SJCRH30 (cell line): ENCODE measurements around the gene RAI1. TPM values are rescaled to one million over a fixed set of nuclear protein-coding genes. Genes with fewer than 3 reads are reported as not detected.
A peak's percentile ranks its signal among the peaks of the same experiment; 100 is the strongest.

Experiments
- DNase-seq, 2 experiments: peaks; one replicate each; pipeline ENCODE4 v3.0.0-alpha.2; 2015 to 2020
- H3K27ac ChIP-seq: fragments of 250-450 bp; sonication (Bioruptor Pico); 2 replicates; pipeline ENCODE4 v1.5.1; 2020; ENCODE audit warnings: mild to moderate bottlenecking, moderate library complexity
- H3K27me3 ChIP-seq: fragments of 250-450 bp; sonication (Bioruptor Pico); 2 replicates; pipeline ENCODE4 v1.5.1; 2020; ENCODE audit warnings: mild to moderate bottlenecking, moderate library complexity
- H3K36me3 ChIP-seq: fragments of 250-450 bp; sonication (Bioruptor Pico); 2 replicates; pipeline ENCODE4 v1.5.1; 2020; ENCODE audit warnings: mild to moderate bottlenecking, moderate library complexity
- H3K4me1 ChIP-seq: fragments of 250-450 bp; sonication (Bioruptor Pico); 2 replicates; pipeline ENCODE4 v1.5.1; 2020; ENCODE audit warnings: mild to moderate bottlenecking, moderate library complexity
- H3K4me3 ChIP-seq: fragments of 250-450 bp; sonication (Bioruptor Pico); 2 replicates; pipeline ENCODE4 v1.5.1; 2020; ENCODE audit warnings: mild to moderate bottlenecking, moderate library complexity
- H3K9me3 ChIP-seq: fragments of 250-450 bp; sonication (Bioruptor Pico); replicated peaks from 2 replicates; pipeline ENCODE4 v1.5.1; 2020; ENCODE audit warnings: mild to moderate bottlenecking, moderate library complexity
- total RNA-seq: library from RNA; depleted of rRNA; stranded (reverse); fragments of >200 nt; shearing (Covaris generic); gene quantifications from 2 replicates; pipeline ENCODE4 v1.2.3, GENCODE V29; 2014

RAI1 gene
- total RNA-seq, 1 experiment from 2014 or later = 72.2 TPM

DNA sequence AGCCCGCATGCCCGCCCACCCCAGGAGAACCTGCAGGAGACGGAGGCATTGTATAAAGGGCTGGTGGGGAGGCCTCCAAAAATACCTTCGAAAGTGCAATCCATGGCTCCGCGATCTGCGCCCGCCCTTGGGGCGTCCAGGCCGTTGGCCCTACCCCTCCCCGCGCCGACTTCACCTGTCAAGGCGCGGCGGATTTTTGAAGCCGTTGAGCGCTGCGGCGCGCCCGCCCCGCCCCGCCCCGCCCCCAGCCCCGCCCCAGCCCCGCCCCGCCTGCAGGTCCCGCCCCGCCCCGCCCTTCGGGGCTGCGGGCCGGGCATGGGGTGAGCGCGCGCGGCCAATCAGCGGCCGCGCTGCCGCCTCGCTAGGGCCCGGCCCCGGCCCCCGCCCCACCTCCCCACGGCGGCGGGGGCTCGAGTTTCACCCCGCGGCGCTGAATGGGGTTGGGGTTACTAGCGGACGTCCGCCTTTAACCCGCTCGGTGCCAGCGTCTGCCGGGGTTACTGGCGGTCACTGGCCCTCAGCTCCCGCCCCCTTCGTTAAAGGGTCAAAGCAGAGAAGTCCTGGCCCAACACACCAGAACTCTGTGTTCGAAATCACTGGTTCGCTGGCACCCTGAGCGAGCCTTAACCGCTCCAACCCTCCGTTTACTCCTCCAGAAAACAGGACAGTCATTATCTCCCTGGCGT, 142.3 kb downstream of the RAI1 start:
- peak overlapping the region; percentile 48 for H3K4me3 ChIP-seq
- no peaks in the 10 kb centered on the region for H3K27me3 ChIP-seq
- H3K9me3 ChIP-seq = no peaks in the 10 kb centered on the region
- peak overlapping the region; percentile 71 for H3K27ac ChIP-seq
- no peaks in the 10 kb centered on the region for H3K36me3 ChIP-seq
- DNase-seq = peak; percentile 99 to 100
- peaks cover 35% of the 10 kb centered on the region for H3K4me1 ChIP-seq

DNA sequence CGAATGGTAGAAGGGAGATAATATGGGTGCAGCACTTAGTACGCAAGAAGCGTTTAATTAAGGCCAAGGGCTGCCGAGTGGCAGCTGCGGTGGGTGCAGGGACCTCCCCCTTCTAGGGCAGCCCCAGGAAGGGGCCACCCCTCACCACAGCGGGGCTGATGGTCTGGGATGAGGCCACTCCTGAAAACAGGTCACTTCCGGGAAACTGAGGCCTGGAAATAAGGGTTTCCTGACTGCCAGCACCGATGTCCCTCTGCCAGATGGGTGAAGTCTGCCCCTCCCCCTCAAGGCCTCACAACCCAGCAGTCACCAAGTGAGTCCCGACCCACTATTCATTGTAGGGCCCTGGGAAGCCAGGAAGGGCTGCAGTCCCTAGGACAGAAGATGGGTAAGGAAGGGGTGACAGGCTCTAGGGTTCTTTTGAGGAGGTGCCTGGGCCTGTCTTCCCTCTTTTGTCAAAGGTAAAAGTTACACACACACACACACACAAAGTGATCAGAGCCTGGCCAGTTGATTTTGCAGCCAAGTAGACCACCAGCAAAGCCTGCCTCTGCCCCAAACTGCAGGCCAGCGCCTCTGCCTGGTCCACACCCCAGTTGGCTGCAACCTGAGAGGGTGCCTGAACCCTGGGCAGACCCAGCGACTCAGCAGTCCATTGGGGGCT, 143.0 kb downstream of the RAI1 start:
- H3K9me3 ChIP-seq = no peaks in the 10 kb centered on the region
- DNase-seq = peak in 1 of 2 experiments; percentile 82
- no peaks in the 10 kb centered on the region for H3K27me3 ChIP-seq
- H3K36me3 ChIP-seq = no peaks in the 10 kb centered on the region
- peaks cover 35% of the 10 kb centered on the region for H3K4me1 ChIP-seq
- peak overlapping the region; percentile 48 for H3K4me3 ChIP-seq
- peak overlapping the region; percentile 71 for H3K27ac ChIP-seq

DNA sequence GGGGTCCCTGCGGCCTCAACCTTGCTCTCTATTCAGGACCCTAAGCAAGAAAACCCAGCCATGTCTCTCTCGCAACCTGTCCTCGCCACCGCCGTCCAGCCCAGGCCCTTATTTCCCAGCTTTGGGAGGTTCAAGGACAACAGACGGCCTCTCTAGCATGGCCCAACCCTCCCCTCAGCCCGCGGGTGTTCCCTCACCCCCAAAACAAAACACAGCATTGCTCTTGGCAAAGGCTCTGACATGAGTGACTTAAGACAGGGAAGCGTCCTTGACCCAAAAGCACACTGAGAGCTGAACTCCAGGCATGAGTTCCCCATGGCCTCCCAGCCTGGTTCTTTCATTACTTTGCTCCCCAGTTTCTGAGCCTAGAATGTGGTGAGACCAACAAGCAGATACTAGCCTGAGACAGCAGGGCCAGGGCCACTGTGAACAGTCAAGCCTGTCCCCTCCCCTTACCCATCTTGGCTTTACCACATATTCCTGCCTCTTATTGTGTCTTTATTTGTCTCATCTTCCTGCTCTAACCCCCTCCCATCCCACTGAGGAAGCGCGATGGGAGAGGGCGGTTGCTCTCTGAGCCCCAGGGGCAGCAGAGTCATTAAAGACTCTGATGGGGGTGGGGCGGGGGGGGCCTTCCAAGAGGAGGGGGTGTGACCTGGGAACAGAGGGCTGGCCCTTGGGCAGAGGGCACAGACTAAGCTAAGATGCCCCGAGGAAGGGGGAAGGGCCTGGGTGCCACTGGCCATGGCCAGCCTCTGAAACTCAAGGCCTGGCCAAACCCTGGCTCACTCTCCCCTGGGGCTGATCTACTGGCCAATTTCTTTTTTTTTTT, 143.7 kb downstream of the RAI1 start:
- Histone ChIP-seq H3K9me3 (no peaks in the 10 kb centered on the region), H3K4me3 (no peak overlapping the region), H3K27ac (no peak overlapping the region), H3K36me3 (no peaks in the 10 kb centered on the region), H3K27me3 (no peaks in the 10 kb centered on the region), H3K4me1 (peaks cover 29% of the 10 kb centered on the region)
- DNase-seq = peak in 1 of 2 experiments; percentile 58

DNA sequence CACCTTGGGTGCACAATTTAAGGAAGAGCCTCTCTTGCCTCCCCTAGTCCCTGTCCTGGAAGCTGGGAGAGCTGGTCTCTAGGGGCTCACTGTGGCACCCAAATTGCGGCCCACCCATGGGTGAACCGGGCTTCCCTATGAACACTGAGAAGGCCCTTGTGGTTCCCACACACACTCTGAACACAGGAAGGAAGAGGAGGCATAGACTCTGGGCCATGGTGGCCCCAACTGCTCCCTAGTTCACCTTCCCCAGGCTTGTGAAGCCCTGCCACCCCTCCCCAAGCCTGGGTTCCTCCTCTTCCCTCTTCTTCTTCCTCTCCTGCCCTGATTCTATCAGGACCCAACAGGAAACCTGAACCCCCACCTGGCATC, 145.1 kb downstream of the RAI1 start:
- Histone ChIP-seq H3K9me3 (no peaks in the 10 kb centered on the region), H3K27me3 (no peaks in the 10 kb centered on the region), H3K4me1 (peaks cover 28% of the 10 kb centered on the region), H3K36me3 (no peaks in the 10 kb centered on the region), H3K27ac (no peak overlapping the region), H3K4me3 (no peak overlapping the region)
- no peak for DNase-seq

DNA sequence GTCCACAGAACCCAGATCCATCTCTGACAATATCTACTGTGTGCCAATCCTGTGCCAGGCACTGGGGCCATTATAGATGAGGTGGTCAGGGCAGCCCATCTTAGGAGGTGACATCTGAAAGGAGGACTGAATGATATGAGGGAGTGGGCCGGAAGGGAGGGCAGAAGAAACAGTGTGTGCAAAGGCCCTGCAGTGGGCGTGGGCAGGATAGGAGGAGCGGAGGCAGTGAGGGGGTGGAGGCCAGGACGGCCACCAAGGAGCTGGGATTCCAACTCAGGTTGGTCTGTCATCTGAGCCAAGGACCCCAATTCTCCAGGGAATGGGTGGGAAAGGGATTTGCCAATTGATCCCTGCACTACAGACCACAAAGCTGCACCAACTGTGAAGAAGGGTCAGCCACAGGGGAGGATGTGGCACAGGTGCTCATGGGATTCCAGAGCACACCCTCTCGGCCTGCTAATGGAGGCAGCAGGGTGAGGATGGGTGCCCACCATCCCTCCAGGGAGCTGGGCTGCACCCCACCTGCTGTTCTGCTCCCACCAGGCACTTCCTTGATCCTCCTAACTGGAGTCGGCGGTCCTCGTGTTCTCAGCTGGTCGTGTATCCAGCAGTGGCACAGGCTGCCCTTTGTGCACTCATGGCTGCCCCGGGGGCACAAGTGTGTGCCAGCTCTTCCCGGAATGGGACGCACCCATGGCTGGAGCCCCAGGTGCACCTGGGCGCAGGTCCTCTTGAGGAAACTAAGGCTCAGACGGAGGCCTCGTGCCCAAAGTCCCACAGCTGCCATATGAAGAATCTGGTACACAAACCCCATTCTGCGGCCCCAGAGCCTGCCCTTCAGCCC, 145.9 kb downstream of the RAI1 start:
- DNase-seq = peak in 1 of 2 experiments; percentile 60
- Histone ChIP-seq H3K4me3 (no peak overlapping the region), H3K9me3 (no peaks in the 10 kb centered on the region), H3K27ac (no peak overlapping the region), H3K36me3 (no peaks in the 10 kb centered on the region), H3K27me3 (no peaks in the 10 kb centered on the region), H3K4me1 (peaks cover 28% of the 10 kb centered on the region)

DNA sequence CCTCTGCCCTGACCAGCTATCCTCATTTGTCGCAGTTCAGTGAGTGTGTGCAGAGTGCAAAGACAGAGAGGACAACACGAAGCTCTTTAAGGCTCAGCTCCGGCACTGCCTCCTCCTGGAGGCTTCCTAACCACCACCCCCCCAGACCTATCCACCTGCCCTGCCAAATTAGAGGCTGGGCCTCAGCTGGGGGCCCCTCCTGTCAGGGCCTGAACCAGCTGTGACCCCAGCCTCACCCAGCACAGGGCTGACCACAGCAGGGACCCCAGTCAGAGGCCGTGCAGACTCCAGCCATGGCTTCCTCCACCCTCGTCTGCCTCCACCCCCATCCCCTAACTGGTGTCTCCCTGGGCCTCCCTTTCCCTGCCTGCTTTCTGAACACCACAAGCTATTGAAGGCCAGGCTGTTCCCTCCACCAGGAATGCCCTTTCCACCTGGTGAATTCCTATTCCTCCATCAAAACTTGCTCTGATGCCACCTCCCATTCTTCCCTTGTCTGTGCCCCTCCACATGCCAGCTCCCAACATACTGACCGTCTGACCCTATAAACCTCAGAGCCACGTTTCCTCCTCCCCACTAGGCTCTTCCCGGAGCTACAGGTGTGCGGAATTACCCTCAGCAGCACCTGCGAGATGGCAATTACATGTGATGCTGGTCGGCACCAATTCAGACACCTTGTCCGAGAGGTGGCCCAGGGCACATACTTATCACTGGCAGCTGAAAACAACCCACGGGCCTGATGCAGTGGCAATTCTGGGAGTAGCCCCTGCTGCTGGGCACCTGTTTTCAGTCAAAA, 146.8 kb downstream of the RAI1 start:
- no peaks in the 10 kb centered on the region for H3K36me3 ChIP-seq
- no peak for DNase-seq
- peaks cover 23% of the 10 kb centered on the region for H3K4me1 ChIP-seq
- no peak overlapping the region for H3K4me3 ChIP-seq
- H3K27me3 ChIP-seq = no peaks in the 10 kb centered on the region
- H3K9me3 ChIP-seq = no peaks in the 10 kb centered on the region
- H3K27ac ChIP-seq = no peak overlapping the region

DNA sequence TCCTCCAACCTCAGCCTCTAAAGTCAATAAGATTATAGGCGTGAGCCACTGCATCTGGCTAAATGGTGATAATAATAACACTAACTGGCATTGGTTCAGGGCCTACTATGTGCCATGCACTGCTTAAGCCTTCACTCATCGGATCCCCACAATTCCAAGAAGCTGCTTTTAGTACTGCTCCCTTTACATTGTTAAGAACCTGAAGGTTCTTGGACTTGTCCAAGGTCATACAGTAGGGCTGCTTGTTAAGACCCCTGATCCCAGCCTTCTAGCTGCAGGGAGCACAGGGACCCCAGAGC, 149.0 kb downstream of the RAI1 start:
- no peak overlapping the region for H3K27ac ChIP-seq
- H3K27me3 ChIP-seq = no peaks in the 10 kb centered on the region
- DNase-seq = no peak
- H3K9me3 ChIP-seq = no peaks in the 10 kb centered on the region
- H3K4me1 ChIP-seq = peaks cover 6% of the 10 kb centered on the region; the same call in 1 of the 2 replicates
- H3K4me3 ChIP-seq = no peak overlapping the region
- no peaks in the 10 kb centered on the region for H3K36me3 ChIP-seq

DNA sequence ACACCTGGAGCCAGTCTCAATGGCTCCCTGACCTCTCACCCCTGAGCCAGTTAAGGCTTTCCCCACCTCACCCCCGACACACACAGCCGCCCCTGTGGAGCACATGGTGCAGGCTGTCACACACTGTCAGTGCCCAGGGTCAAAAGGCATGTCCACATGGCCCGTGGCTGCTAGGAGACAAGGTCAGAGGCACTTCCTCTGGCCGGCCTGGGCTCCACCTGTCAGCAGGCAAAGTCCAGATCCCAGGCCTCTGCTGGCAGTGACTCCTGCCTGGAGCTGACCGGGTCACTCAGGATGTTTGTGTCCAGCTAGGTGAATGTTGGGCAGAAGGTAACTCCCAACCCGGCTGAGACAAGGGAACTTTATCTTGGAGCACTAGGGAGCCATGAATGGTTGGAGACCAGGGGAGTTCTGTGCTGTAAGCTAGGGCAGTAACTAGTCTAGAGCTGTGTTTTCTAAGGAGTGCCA, 149.5 kb downstream of the RAI1 start:
- H3K4me3 ChIP-seq = no peak overlapping the region
- no peak for DNase-seq
- H3K27me3 ChIP-seq = no peaks in the 10 kb centered on the region
- H3K4me1 ChIP-seq = peaks cover 8% of the 10 kb centered on the region
- no peaks in the 10 kb centered on the region for H3K9me3 ChIP-seq
- H3K27ac ChIP-seq = no peak overlapping the region
- H3K36me3 ChIP-seq = no peaks in the 10 kb centered on the region

DNA sequence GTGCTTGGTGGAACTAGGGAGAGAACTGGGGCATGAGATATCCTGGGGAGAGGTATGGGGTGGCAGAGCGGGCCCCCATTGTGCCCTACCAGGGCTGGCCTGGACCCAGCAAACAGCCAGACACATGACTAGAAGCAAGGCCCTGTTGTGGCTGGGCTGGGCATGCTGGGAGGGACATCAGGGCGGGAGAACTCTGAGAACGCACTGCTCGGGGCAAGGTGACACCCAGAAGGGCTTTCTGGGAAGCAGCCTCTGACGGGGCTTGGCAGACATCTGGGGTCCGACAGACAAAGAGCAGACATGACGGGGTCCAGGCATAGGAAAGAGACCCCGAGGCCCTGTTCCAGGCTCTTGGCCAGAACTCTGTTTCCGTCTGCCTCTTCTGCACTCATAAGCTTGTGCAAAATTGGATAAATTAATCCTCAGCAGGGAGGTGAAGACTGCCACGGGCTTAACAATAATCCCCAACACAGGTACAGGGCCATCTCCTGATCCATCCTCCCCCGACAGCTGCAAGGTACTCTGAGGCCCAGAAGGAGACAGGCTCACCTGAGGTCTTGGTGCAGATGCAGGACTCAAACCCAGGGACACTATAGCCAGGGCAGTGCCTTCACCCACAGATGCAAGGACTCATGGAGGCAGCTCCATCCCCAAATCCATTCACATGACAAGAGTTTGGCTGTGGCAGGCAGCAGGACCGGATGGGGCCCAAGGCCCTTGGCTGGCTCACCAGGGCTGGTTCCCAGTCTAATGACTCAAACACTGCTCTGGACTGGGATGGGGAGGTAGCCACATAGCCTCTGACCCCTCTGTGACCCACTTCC, 150.2 kb downstream of the RAI1 start:
- Histone ChIP-seq H3K27ac (no peak overlapping the region), H3K4me1 (peaks cover 10% of the 10 kb centered on the region)

DNA sequence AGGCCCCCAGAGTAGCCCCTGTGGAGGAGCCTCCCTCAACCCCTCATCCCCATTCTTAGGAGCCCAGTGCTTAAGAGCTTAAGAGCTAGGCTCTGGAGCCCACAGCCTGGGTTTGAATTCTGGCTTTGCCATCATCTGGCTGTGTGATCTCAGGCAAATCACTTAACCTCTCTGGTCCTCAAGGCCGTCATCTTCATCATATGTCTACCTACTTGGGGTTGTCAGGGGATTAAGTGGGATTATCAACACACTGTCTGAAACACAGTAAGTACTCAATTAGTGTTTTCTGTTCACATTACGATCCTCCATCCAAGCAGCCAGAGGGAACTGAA, 150.7 kb downstream of the RAI1 start:
- Histone ChIP-seq H3K27ac (no peak overlapping the region), H3K36me3 (no peaks in the 10 kb centered on the region), H3K4me1 (peaks cover 9% of the 10 kb centered on the region), H3K27me3 (no peaks in the 10 kb centered on the region), H3K9me3 (no peaks in the 10 kb centered on the region), H3K4me3 (no peak overlapping the region)
- no peak for DNase-seq

More for the DNA sequence above, 150.2 kb downstream of the RAI1 start:
- H3K4me3 ChIP-seq = no peak overlapping the region
- no peaks in the 10 kb centered on the region for H3K27me3 ChIP-seq
- no peaks in the 10 kb centered on the region for H3K36me3 ChIP-seq
- no peak for DNase-seq
- no peaks in the 10 kb centered on the region for H3K9me3 ChIP-seq

DNA sequence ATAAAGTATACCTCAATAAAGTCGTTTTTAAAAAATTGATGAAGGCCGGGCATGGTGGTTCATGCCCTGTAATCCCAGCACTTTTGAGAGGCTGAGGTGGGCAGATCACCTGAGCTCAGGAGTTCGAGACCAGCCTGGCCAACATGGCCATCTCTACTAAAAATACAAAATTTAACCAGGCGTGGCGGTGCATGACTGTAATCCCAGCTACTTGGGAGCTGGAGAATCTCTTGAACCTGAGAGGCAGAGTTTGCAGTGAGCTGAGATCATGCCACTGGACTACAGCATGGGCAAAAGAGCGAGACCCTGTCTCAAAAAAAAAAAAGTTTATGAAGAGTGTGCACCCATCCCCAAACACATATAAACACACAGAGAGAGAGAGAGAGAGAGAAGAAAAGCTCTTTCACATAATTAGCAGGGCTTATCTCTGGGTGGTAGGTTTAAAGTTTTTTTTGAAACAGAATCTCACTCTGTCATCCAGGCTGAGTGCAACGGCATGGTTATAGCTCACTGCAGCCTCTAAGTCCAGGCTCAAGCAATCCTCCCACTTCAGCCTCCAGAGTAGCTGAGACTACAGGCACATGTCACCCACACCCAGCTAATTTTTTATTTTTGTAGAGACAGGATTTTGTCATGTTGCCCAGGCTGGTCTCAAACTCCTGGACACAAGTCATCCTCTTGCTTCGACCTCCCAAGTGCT, 152.6 kb downstream of the RAI1 start:
- no peaks in the 10 kb centered on the region for H3K9me3 ChIP-seq
- peaks cover 19% of the 10 kb centered on the region for H3K4me1 ChIP-seq
- H3K27ac ChIP-seq = no peak overlapping the region
- no peaks in the 10 kb centered on the region for H3K36me3 ChIP-seq
- DNase-seq = no peak
- no peaks in the 10 kb centered on the region for H3K27me3 ChIP-seq
- no peak overlapping the region for H3K4me3 ChIP-seq

DNA sequence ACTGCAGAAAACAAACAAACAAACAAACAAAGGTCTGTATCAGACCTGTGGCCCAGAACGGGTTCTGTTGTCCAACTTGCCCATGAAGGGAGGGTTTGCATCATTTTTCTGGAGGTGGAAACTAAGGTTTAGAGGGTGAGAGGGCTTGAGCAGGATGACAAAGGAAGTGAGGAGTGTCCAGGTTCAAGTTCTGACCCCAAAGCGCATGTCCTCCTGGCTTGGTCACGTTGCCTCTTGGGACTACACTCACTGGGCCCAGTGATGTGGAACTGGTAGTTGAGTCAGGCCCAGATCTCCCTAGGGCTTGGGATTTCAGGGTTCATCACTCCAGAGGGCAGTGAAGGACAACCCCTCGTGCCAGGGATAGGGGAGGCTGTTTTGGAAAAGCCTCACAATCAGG, 153.7 kb downstream of the RAI1 start:
- DNase-seq = no peak
- no peaks in the 10 kb centered on the region for H3K27me3 ChIP-seq
- no peaks in the 10 kb centered on the region for H3K9me3 ChIP-seq
- no peak overlapping the region for H3K27ac ChIP-seq
- no peak overlapping the region for H3K4me3 ChIP-seq
- peaks cover 24% of the 10 kb centered on the region for H3K4me1 ChIP-seq
- H3K36me3 ChIP-seq = no peaks in the 10 kb centered on the region
